Activated gamma-delta T cell (primary cell): Measurements from ENCODE around the gene TGFBI.

ENCODE experiments used
- DNase-seq: peaks from one replicate; lab custom pipeline; 2025; lab: John Stamatoyannopoulos, UW

The TGFBI gene

GRCh38 chr5:136001466-136001981, 27.3 kb upstream of the TGFBI start:
- no peak for DNase-seq

GRCh38 chr5:136004436-136004835, 24.4 kb upstream of the TGFBI start:
- DNase-seq: no peak

GRCh38 chr5:136005476-136005875, 23.3 kb upstream of the TGFBI start:
- no peak for DNase-seq

- DNase-seq: no peak
Observed at GRCh38 chr5:136006164-136006563, 22.6 kb upstream of the TGFBI start.

GRCh38 chr5:136006761-136007251, 22.0 kb upstream of the TGFBI start:
- no peak for DNase-seq

GRCh38 chr5:136007271-136007670, 21.5 kb upstream of the TGFBI start:
- DNase-seq: no peak

- DNase-seq: no peak
Observed at GRCh38 chr5:136011414-136012001, 17.3 kb upstream of the TGFBI start.

- no peak for DNase-seq
Observed at GRCh38 chr5:136012041-136012804, 16.6 kb upstream of the TGFBI start.

GRCh38 chr5:136013559-136013958, 15.2 kb upstream of the TGFBI start:
- no peak for DNase-seq

GRCh38 chr5:136014049-136015002, 14.5 kb upstream of the TGFBI start:
- no peak for DNase-seq

GRCh38 chr5:136015003-136015375, 13.8 kb upstream of the TGFBI start:
- no peak for DNase-seq

GRCh38 chr5:136015966-136016650, 12.7 kb upstream of the TGFBI start:
- DNase-seq: no peak

- no peak for DNase-seq
Observed at GRCh38 chr5:136016945-136017530, 11.8 kb upstream of the TGFBI start.

GRCh38 chr5:136018814-136019783, 9.7 kb upstream of the TGFBI start:
- DNase-seq: no peak

- DNase-seq: no peak
Observed at GRCh38 chr5:136020001-136020382, 8.8 kb upstream of the TGFBI start.

- no peak for DNase-seq
Observed at GRCh38 chr5:136020383-136021015, 8.3 kb upstream of the TGFBI start.

GRCh38 chr5:136021016-136021405, 7.8 kb upstream of the TGFBI start:
- DNase-seq: no peak

GRCh38 chr5:136022965-136023364, 5.8 kb upstream of the TGFBI start:
- no peak for DNase-seq

- no peak for DNase-seq
Observed at GRCh38 chr5:136023958-136024541, 4.7 kb upstream of the TGFBI start.
